Sigmoid colon (tissue), 7 donors: Measurements from ENCODE around the gene PTGS2. TPM values are rescaled to one million over a fixed set of nuclear protein-coding genes. Genes with fewer than 3 reads are reported as not detected.

Experiments used
- DNase-seq: peaks from one replicate; pipeline ENCODE4 v3.0.0-alpha.2; 2019
- H3K27ac ChIP-seq, 4 donors: fragments of 200-600 bp; sonication (generic); one replicate each; pipeline ENCODE4 v1.5.1; 2016 to 2019; ENCODE audit warnings: mild to moderate bottlenecking in 1 of 4
- H3K27me3 ChIP-seq, 3 donors: fragments of 200-600 bp; sonication (generic); one replicate each; pipeline ENCODE4 v1.5.1; 2019; ENCODE audit warnings: mild to moderate bottlenecking in 1 of 3
- H3K36me3 ChIP-seq, 4 donors: fragments of 200-600 bp; sonication (generic); one replicate each; pipeline ENCODE4 v1.5.1; 2016 to 2019
- H3K4me1 ChIP-seq, 4 donors: fragments of 200-600 bp; sonication (generic); one replicate each; pipeline ENCODE4 v1.5.1; 2017 to 2019
- H3K4me3 ChIP-seq, 4 donors: fragments of 200-600 bp; sonication (generic); one replicate each; pipeline ENCODE4 v1.5.1; 2017 to 2019; ENCODE audit warnings: mild to moderate bottlenecking in 2 of 4, moderate library complexity in 1 of 4
- H3K9me3 ChIP-seq, 4 donors: fragments of 200-600 bp in 3 of 4; sonication (generic) in 3 of 4; one replicate each; pipeline versions ENCODE4 v1.5.1 to v1.6.1; 2013 to 2019
- EP300 ChIP-seq, 4 donors: sonication (generic); formaldehyde crosslinking; IDR thresholded peaks; one replicate each; pipeline ENCODE4 v1.6.1; 2017; ENCODE audit warnings: antibody characterized with exemption in 4 of 4
- POLR2A ChIP-seq, 2 donors: fragments of 450-650 bp; IDR thresholded peaks; one replicate each; pipeline ENCODE4 v1.6.1; 2016; ENCODE audit warnings: antibody characterized with exemption in 2 of 2, mild to moderate bottlenecking in 2 of 2, moderate library complexity in 2 of 2
- POLR2AphosphoS5 ChIP-seq, 4 donors: sonication (generic); formaldehyde crosslinking; IDR thresholded peaks; one replicate each; pipeline ENCODE4 v1.6.1; 2017; ENCODE audit warnings: antibody characterized with exemption in 4 of 4
- WGBS, 2 donors: extraction: QIAGEN DNeasy Blood & Tissue Kit; methylation state at CpG; one replicate each; pipeline ENCODE4 v1.1.7; 2013; 5-methylcytosine and 5-hydroxymethylcytosine counted together
- intact Hi-C: fragments of 100-400 bp; cut with DNase I; formaldehyde crosslinking; loops from one replicate; pipeline ENCODE4 v1.15.1; 2023
- polyA plus RNA-seq, 3 donors: library from polyadenylated mRNA; stranded (reverse); fragments of 200-250 nt; gene quantifications; one replicate each; pipeline ENCODE4 v1.2.3, GENCODE V29; 2013
- total RNA-seq, 4 donors: library from RNA; depleted of rRNA; stranded (reverse); fragments of >200 nt; gene quantifications; one replicate each; pipeline ENCODE4 v1.1.0, GENCODE V29; 2016
- TF ChIP-seq, protein P1 (sequence below), 4 experiments: fragments of 450-650 bp in 3 of 4; fragments of 200-600 bp in 1 of 4; IDR thresholded peaks; one replicate each; pipeline ENCODE4 v1.5.1; 2016 to 2019; ENCODE audit warnings: antibody characterized with exemption in 4 of 4, mild to moderate bottlenecking in 3 of 4, moderate library complexity in 2 of 4
- donor health status: healthy with polysubstance abuse.
- donor health status: Bipolar disorder and iron deficiency.
- donor health status: healthy.

The PTGS2 gene
- total RNA-seq = 100 to 1,000 TPM in 1 of 4 donors, 10 to 100 TPM in 3; 16.1 to 118 (median 31.1) TPM
- polyA plus RNA-seq = 1 to 10 TPM in 2 of 3 donors, under 1 TPM in 1; 0.60 to 8.1 (median 3.0) TPM

DNA sequence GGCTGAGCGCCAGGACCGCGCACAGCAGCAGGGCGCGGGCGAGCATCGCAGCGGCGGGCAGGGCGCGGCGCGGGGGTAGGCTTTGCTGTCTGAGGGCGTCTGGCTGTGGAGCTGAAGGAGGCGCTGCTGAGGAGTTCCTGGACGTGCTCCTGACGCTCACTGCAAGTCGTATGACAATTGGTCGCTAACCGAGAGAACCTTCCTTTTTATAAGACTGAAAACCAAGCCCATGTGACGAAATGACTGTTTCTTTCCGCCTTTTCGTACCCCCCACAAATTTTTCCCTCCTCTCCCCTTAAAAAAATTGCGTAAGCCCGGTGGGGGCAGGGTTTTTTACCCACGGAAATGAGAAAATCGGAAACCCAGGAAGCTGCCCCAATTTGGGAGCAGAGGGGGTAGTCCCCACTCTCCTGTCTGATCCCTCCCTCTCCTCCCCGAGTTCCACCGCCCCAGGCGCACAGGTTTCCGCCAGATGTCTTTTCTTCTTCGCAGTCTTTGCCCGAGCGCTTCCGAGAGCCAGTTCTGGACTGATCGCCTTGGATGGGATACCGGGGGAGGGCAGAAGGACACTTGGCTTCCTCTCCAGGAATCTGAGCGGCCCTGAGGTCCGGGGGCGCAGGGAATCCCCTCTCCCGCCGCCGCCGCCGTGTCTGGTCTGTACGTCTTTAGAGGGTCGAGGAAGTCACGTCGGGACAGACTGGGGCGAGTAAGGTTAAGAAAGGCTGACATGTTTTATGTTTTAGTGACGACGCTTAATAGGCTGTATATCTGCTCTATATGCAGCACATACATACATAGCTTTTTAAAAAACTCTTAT, at the start of gene PTGS2:
TSS of gene PTGS2 (minus strand) at position 179 of the 817 bp plus-strand sequence. CDS start at position 46, 133 bp downstream.
- Histone ChIP-seq H3K9me3 (no peaks in the 10 kb centered on the region), H3K4me3 (peak within 1 kb of the TSS; percentile 72 to 78 (median 74)), H3K4me1 (peaks cover 0 to 55% (median 19%) of the 10 kb centered on the region in 4 donors), H3K36me3 (peaks cover 0 to 34% (median 14%) of the 10 kb centered on the region in 4 donors), H3K27ac (peak within 1 kb of the TSS; percentile 89 to 96 (median 94)), H3K27me3 (no peaks in the 10 kb centered on the region)
- intact Hi-C loops = loop anchor here (2.0 to 10.0 kb wide), 5 partner anchors 53 to 302 kb away; partner anchors contain the start of gene PLA2G4A
- TF ChIP-seq, protein P1, sequence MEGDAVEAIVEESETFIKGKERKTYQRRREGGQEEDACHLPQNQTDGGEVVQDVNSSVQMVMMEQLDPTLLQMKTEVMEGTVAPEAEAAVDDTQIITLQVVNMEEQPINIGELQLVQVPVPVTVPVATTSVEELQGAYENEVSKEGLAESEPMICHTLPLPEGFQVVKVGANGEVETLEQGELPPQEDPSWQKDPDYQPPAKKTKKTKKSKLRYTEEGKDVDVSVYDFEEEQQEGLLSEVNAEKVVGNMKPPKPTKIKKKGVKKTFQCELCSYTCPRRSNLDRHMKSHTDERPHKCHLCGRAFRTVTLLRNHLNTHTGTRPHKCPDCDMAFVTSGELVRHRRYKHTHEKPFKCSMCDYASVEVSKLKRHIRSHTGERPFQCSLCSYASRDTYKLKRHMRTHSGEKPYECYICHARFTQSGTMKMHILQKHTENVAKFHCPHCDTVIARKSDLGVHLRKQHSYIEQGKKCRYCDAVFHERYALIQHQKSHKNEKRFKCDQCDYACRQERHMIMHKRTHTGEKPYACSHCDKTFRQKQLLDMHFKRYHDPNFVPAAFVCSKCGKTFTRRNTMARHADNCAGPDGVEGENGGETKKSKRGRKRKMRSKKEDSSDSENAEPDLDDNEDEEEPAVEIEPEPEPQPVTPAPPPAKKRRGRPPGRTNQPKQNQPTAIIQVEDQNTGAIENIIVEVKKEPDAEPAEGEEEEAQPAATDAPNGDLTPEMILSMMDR (IDR thresholded peaks at IDR 0.05) = peak in 3 of 4 experiments; percentile 9 to 39 (median 35)
- peak; percentile 90 to 96 (median 95) for TF ChIP-seq POLR2AphosphoS5 (IDR thresholded peaks at IDR 0.05)
- peak in 2 of 4 donors; percentile 62 to 72 for TF ChIP-seq EP300 (IDR thresholded peaks at IDR 0.05)
- peak; percentile 83 to 87 for TF ChIP-seq POLR2A (IDR thresholded peaks at IDR 0.05)
- DNase-seq = peak; percentile 95
- 1% methylated on average over 52 of the region's 52 CpGs for WGBS, 2 donors

DNA sequence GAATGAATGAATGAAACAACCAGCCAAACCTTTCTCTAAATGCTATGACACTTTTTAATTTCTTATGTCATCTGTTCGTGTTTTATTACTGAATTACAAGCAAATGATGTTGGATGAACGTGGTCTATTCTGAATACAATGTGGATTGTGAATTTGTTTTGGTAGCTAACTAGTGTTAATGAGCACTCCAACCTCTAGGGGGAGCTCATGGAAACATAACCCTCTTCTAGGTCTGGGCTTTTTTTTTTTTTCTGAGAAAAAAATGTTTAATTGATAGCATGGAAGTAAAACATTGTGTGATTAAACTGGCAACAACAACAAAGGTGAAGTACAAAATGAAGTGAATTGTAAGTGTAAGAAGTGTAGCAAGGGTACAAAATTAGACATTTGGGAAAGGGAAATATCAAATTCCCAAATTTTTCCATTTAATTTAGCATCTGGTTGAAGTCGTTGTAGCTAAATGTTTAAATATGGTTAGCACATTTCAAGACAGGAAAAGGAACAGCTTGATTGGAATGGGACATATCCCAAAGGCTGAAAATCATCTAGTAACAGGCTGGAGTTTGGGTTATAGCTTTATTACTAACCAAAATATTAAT, 42.6 kb upstream of the PTGS2 start:
- H3K27me3 ChIP-seq = no peaks in the 10 kb centered on the region
- TF ChIP-seq EP300 (IDR thresholded peaks at IDR 0.05) (no peak), POLR2A (IDR thresholded peaks at IDR 0.05) (no peak), POLR2AphosphoS5 (IDR thresholded peaks at IDR 0.05) (no peak)
- TF ChIP-seq, protein P1 (IDR thresholded peaks at IDR 0.05) = peak in 2 of 4 experiments; percentile 16 to 46
- intact Hi-C loops = no loop called here
- H3K4me1 ChIP-seq = no peaks in the 10 kb centered on the region
- H3K36me3 ChIP-seq = no peaks in the 10 kb centered on the region
- no peak for DNase-seq
- no peaks in the 10 kb centered on the region for H3K9me3 ChIP-seq
- H3K27ac ChIP-seq = no peak overlapping the region
- 40 to 61% methylated on average over 3 of the region's 3 CpGs for WGBS, 2 donors
- no peak overlapping the region for H3K4me3 ChIP-seq

- Histone ChIP-seq H3K36me3 (no peaks in the 10 kb centered on the region), H3K9me3 (no peaks in the 10 kb centered on the region), H3K27me3 (no peaks in the 10 kb centered on the region), H3K4me3 (no peak overlapping the region), H3K27ac (no peak overlapping the region), H3K4me1 (no peaks in the 10 kb centered on the region)
- intact Hi-C loops = no loop called here
- no peak for DNase-seq
- TF ChIP-seq, protein P1 (IDR thresholded peaks at IDR 0.05) = no peak
- no peak for TF ChIP-seq EP300 (IDR thresholded peaks at IDR 0.05)
- no peak for TF ChIP-seq POLR2A (IDR thresholded peaks at IDR 0.05)
- no peak for TF ChIP-seq POLR2AphosphoS5 (IDR thresholded peaks at IDR 0.05)
- WGBS, 2 donors = 49% methylated on average over 2 of the region's 2 CpGs
Observed at GRCh38 chr1:186717286-186717685, 37.1 kb upstream of the PTGS2 start.

DNA sequence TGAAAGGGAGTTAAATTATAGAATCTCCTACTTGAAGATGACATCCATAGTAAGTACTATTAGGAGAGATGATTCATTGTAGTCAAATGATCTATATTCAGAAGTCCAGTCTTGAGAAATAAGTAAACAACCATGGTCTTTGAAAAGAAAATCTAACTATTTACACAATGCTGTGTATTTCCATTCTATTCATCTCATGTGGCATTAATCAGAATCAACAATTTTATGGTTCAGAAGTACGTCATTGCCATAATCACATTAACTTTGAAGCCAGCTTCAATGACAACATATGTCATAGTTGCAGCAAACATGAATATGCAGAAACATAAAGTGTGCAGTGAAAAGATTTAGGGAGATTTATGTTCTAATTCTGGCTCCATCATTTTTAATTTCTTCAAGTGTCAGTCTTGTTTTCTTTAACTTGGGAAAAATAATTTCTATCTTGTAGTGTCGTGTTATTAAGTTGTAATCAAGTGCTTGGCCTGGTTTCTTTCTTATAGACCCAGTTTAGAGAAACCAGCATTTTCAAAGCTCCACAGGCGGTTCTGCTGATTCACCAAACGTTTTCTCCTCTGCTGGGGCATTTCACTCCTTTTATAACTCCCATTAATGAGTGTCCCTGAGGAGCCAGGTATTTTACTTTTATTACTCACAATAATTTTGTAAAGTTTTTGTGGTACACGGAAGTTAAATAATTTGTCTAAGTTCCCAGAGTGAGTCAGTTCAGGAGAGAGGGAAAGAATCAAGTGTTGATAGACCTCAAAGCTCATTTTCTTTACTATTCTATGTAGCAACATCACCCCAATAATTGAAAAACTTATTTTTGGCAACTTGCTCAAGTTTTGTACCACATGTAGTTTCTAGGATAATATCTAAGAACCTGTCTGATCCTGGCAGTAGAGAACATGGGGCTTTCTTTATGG, 35.9 kb upstream of the PTGS2 start:
- no peaks in the 10 kb centered on the region for H3K36me3 ChIP-seq
- no peak for DNase-seq
- H3K4me1 ChIP-seq = no peaks in the 10 kb centered on the region
- intact Hi-C loops = no loop called here
- H3K4me3 ChIP-seq = no peak overlapping the region
- TF ChIP-seq, protein P1 (IDR thresholded peaks at IDR 0.05) = no peak
- TF ChIP-seq POLR2AphosphoS5 (IDR thresholded peaks at IDR 0.05) = no peak
- WGBS, 2 donors = 60 to 71% methylated on average over 5 of the region's 5 CpGs
- H3K9me3 ChIP-seq = no peaks in the 10 kb centered on the region
- H3K27me3 ChIP-seq = no peaks in the 10 kb centered on the region
- no peak overlapping the region for H3K27ac ChIP-seq
